ENCODE data around the gene GATA1. TPM values are rescaled to one million over a fixed set of nuclear protein-coding genes. Genes with fewer than 3 reads are reported as not detected.

Gene GATA1
- total and polyA plus RNA-seq, 10 of the 15 experiments (the other 5 are each of a cell fraction or from before 2014, with no cell fraction given), result 0.24 to 0.36 TPM; not detected in 8

DNA sequence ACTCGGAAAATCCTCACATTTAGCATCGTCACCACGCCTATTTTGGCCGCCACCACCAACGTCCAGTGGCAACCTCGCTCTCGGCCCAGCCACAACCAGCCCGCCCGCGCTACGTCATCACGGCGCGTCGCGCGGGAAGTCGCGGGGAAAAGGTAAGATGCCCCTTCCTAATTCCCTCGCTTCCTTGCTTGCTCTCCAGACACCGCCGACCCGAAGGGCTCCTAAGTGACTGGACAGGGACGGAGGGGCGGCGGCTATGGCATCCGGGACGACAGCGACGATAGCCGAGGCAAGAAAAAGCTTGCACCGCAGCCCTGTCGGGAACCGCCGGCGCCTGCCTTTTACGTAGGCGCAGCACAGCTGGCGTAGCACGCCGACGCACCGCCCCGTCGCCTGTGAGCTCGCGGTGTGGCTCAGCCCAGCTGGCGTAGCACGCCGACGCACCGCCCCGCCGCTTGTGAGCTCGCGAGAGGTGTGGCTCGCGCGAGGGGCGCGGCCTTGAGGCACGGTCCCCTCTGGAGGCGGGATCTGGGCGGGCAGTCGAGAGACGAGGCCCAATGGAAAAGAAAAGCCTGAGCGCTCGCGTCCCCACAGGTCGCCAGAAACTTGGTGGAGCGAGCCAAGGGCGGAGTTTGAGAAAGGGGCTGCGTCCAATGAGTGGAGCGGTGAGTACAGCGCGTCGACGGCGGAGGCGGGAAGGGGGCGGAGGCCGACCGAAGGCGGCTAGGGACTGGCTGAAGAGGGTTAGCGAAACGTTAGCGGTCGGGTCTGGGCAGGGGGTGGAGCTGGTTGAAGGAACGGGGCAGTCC is 15.1 kb downstream of the GATA1 start, which contains the start of gene HDAC6 (continued):
- TF ChIP-seq TCF3 (IDR thresholded peaks at IDR 0.05; ENCODE audit: borderline replicate concordance, insufficient read depth, low read depth, low read length), result peak; percentile 89
- peak; percentile 63 to 72 for TF ChIP-seq SRF (IDR thresholded peaks at IDR 0.05; ENCODE audit: low read depth in 2 of 2, low read length in 2 of 2)
- TF ChIP-seq, protein P1, sequence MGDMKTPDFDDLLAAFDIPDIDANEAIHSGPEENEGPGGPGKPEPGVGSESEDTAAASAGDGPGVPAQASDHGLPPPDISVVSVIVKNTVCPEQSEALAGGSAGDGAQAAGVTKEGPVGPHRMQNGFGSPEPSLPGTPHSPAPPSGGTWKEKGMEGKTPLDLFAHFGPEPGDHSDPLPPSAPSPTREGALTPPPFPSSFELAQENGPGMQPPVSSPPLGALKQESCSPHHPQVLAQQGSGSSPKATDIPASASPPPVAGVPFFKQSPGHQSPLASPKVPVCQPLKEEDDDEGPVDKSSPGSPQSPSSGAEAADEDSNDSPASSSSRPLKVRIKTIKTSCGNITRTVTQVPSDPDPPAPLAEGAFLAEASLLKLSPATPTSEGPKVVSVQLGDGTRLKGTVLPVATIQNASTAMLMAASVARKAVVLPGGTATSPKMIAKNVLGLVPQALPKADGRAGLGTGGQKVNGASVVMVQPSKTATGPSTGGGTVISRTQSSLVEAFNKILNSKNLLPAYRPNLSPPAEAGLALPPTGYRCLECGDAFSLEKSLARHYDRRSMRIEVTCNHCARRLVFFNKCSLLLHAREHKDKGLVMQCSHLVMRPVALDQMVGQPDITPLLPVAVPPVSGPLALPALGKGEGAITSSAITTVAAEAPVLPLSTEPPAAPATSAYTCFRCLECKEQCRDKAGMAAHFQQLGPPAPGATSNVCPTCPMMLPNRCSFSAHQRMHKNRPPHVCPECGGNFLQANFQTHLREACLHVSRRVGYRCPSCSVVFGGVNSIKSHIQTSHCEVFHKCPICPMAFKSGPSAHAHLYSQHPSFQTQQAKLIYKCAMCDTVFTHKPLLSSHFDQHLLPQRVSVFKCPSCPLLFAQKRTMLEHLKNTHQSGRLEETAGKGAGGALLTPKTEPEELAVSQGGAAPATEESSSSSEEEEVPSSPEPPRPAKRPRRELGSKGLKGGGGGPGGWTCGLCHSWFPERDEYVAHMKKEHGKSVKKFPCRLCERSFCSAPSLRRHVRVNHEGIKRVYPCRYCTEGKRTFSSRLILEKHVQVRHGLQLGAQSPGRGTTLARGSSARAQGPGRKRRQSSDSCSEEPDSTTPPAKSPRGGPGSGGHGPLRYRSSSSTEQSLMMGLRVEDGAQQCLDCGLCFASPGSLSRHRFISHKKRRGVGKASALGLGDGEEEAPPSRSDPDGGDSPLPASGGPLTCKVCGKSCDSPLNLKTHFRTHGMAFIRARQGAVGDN (IDR thresholded peaks at IDR 0.05), result peak; percentile 55; the same call in 1 of the 2 replicates
- TF ChIP-seq, protein P2, sequence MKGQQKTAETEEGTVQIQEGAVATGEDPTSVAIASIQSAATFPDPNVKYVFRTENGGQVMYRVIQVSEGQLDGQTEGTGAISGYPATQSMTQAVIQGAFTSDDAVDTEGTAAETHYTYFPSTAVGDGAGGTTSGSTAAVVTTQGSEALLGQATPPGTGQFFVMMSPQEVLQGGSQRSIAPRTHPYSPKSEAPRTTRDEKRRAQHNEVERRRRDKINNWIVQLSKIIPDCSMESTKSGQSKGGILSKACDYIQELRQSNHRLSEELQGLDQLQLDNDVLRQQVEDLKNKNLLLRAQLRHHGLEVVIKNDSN (IDR thresholded peaks at IDR 0.05; ENCODE audit: borderline replicate concordance, extremely low read length, insufficient read depth, low read depth, low read length), result no peak
- TF ChIP-seq ZNF24 (IDR thresholded peaks at IDR 0.05), result no peak
- TF ChIP-seq NBN (IDR thresholded peaks at IDR 0.05), result peak; percentile 96
- peak; percentile 58 for TF ChIP-seq RELA (IDR thresholded peaks at IDR 0.05; ENCODE audit: borderline replicate concordance, partially characterized antibody)
- TF ChIP-seq, protein P3, sequence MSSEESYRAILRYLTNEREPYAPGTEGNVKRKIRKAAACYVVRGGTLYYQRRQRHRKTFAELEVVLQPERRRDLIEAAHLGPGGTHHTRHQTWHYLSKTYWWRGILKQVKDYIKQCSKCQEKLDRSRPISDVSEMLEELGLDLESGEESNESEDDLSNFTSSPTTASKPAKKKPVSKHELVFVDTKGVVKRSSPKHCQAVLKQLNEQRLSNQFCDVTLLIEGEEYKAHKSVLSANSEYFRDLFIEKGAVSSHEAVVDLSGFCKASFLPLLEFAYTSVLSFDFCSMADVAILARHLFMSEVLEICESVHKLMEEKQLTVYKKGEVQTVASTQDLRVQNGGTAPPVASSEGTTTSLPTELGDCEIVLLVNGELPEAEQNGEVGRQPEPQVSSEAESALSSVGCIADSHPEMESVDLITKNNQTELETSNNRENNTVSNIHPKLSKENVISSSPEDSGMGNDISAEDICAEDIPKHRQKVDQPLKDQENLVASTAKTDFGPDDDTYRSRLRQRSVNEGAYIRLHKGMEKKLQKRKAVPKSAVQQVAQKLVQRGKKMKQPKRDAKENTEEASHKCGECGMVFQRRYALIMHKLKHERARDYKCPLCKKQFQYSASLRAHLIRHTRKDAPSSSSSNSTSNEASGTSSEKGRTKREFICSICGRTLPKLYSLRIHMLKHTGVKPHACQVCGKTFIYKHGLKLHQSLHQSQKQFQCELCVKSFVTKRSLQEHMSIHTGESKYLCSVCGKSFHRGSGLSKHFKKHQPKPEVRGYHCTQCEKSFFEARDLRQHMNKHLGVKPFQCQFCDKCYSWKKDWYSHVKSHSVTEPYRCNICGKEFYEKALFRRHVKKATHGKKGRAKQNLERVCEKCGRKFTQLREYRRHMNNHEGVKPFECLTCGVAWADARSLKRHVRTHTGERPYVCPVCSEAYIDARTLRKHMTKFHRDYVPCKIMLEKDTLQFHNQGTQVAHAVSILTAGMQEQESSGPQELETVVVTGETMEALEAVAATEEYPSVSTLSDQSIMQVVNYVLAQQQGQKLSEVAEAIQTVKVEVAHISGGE (CRISPR knock-in tag; IDR thresholded peaks at IDR 0.05), result no peak
- no peak for TF ChIP-seq KLF5 (IDR thresholded peaks at IDR 0.05; ENCODE audit: partially characterized antibody)
- TF ChIP-seq, protein P4, sequence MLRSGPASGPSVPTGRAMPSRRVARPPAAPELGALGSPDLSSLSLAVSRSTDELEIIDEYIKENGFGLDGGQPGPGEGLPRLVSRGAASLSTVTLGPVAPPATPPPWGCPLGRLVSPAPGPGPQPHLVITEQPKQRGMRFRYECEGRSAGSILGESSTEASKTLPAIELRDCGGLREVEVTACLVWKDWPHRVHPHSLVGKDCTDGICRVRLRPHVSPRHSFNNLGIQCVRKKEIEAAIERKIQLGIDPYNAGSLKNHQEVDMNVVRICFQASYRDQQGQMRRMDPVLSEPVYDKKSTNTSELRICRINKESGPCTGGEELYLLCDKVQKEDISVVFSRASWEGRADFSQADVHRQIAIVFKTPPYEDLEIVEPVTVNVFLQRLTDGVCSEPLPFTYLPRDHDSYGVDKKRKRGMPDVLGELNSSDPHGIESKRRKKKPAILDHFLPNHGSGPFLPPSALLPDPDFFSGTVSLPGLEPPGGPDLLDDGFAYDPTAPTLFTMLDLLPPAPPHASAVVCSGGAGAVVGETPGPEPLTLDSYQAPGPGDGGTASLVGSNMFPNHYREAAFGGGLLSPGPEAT (IDR thresholded peaks at IDR 0.05; ENCODE audit: low read depth), result peak; percentile 97
- 0 out of 4 replicates have a peak, but pooled peaks of 1 of the 2 experiments have one; percentile 33 for TF ChIP-seq IKZF2 (IDR thresholded peaks at IDR 0.05)
- no peak for TF ChIP-seq RAD51 (IDR thresholded peaks at IDR 0.05)
- no peak for TF ChIP-seq NFYA (IDR thresholded peaks at IDR 0.05; ENCODE audit: borderline replicate concordance, low read depth, low read length)
- TF ChIP-seq, protein P5, sequence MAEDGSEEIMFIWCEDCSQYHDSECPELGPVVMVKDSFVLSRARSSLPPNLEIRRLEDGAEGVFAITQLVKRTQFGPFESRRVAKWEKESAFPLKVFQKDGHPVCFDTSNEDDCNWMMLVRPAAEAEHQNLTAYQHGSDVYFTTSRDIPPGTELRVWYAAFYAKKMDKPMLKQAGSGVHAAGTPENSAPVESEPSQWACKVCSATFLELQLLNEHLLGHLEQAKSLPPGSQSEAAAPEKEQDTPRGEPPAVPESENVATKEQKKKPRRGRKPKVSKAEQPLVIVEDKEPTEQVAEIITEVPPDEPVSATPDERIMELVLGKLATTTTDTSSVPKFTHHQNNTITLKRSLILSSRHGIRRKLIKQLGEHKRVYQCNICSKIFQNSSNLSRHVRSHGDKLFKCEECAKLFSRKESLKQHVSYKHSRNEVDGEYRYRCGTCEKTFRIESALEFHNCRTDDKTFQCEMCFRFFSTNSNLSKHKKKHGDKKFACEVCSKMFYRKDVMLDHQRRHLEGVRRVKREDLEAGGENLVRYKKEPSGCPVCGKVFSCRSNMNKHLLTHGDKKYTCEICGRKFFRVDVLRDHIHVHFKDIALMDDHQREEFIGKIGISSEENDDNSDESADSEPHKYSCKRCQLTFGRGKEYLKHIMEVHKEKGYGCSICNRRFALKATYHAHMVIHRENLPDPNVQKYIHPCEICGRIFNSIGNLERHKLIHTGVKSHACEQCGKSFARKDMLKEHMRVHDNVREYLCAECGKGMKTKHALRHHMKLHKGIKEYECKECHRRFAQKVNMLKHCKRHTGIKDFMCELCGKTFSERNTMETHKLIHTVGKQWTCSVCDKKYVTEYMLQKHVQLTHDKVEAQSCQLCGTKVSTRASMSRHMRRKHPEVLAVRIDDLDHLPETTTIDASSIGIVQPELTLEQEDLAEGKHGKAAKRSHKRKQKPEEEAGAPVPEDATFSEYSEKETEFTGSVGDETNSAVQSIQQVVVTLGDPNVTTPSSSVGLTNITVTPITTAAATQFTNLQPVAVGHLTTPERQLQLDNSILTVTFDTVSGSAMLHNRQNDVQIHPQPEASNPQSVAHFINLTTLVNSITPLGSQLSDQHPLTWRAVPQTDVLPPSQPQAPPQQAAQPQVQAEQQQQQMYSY (CRISPR knock-in tag; IDR thresholded peaks at IDR 0.05), result no peak

Data from GM12878 (cell line).